ENCODE measurements around the gene CACNA2D1.

CACNA2D1 gene

GRCh38 chr7:82443547-82444219 is at the start of gene CACNA2D1:
Gene CACNA2D1 (minus strand): TSS chr7:82443777.
- in situ Hi-C loops (cut with MboI; ENCODE audit: low sequenced_read_pairs): no loop called here

DNA sequence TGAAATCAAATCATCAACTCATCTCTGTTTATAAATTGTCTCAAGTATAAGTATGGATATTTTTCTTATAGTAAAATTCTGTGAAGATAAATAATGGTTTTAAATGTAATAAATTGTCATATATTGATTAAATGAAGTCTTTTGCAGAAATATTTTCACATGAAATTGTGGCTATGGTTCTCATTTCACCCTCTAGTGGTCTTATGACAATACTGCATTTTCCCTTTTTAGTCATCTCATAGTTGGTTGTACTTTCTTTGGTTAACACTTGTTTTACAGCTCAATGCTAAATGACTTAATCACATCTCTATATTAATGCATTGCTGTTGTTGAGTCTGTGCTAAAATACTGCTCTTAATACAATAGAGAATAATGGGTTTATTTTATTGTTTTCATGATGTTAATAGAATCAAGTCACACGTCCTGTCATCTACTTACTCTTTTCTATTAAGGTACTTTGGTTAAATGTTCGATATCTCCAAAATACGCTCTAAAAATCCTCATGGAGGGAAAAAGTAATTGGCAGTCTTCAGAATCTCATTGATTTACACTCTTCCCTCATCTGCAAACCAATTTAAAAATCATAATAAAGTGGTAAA is 38.0 kb upstream of the CACNA2D1 start:
- in situ Hi-C loops (cut with MboI; ENCODE audit: low sequenced_read_pairs): no loop called here

DNA sequence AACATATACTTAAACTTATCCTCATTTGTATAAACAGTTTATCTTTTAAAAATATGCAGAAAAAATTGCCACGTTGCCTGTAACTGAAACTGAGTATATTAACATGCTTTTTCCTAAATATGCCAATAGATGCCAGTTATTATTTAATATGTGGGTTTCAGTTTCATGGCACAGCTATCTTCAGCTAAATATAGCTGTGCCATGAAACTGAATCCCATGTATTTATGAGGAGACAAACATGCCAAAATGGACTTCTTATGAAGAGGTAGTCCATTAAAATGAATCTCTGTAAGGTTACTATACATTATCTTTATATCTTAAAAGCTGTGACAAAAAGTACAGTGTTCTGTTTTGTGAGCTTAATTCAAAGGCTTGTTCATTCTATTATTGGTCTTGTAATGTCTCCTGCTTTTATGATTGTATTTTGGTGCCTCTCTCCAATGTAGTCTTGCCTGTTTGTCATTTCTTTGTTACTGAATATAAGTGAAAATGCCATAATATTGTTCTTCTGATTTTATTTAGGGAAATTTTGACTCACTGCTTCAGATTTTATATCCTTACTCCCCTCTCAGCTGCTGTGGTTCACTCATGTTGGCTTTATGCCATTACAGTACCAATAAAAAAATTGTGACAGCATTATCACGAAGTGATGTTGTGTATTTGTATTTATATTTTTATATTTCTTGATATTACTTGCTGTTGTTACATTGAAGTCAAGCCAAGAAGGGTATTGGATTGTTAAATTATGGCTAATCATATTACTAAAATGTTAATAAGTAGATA is 34.3 kb upstream of the CACNA2D1 start:
- in situ Hi-C loops (cut with MboI; ENCODE audit: low sequenced_read_pairs): no loop called here

- in situ Hi-C loops (cut with MboI; ENCODE audit: low sequenced_read_pairs): no loop called here
These were observed 29.4 kb upstream of the CACNA2D1 start for GRCh38 chr7:82472966-82473365.

DNA sequence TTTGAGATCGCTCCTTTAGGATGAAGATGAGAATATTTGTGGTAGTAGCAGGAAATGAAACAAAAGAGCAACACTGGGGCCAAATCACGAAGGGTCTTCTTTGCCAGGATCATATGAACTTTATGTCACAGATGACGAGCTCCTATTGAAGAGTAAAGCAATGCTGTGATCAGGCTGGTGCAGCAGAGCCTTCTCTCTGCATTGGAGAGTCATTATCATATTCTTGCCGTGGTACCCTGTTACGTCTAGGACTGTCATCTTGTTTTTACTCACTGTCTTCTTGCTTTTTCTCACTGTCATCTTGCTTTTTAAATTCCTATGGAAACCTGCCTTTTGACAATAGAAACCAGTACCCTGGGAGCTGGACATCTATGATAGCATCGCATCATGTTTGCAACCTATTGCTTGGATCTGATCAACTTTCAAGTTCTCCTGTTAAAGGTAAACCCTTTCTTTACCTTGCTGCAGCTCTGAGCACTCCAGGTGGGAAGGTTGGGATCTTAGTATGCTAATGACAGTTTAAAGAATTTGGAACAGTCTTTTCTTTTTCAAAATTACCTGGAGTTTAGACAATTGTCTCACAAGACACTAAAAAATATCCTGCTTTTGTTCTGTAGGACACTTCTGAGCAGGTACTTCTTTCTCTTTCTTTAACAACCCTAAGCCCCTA is 27.9 kb upstream of the CACNA2D1 start:
- in situ Hi-C loops (cut with MboI; ENCODE audit: low sequenced_read_pairs): no loop called here

DNA sequence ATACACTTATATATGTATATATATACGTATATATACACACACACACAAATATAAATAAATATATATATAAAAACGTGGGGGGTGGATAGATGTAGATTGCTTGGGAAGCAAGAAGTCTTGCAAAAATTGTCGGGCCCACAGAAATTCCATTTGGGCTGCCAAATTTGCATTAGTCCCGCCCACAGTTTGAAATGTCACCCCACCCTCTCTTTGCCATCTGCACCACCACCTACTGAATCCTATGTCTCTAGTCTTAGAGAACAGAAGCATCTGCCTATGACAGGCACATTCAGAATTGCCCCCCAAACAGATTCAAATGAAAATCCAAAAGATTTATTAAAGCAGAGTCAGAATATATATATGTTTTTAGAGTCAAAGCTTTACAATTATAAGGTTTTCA is 25.6 kb upstream of the CACNA2D1 start:
- in situ Hi-C loops (cut with MboI; ENCODE audit: low sequenced_read_pairs): no loop called here

GRCh38 chr7:82468435-82468834 is 24.9 kb upstream of the CACNA2D1 start:
- in situ Hi-C loops (cut with MboI; ENCODE audit: low sequenced_read_pairs): no loop called here

- in situ Hi-C loops (cut with MboI; ENCODE audit: low sequenced_read_pairs): no loop called here
These were observed 23.4 kb upstream of the CACNA2D1 start for GRCh38 chr7:82467020-82467419.

- in situ Hi-C loops (cut with MboI; ENCODE audit: low sequenced_read_pairs): no loop called here
These were observed 20.8 kb upstream of the CACNA2D1 start for GRCh38 chr7:82464372-82464771.

GRCh38 chr7:82455295-82455694 is 11.7 kb upstream of the CACNA2D1 start:
- in situ Hi-C loops (cut with MboI; ENCODE audit: low sequenced_read_pairs): no loop called here

DNA sequence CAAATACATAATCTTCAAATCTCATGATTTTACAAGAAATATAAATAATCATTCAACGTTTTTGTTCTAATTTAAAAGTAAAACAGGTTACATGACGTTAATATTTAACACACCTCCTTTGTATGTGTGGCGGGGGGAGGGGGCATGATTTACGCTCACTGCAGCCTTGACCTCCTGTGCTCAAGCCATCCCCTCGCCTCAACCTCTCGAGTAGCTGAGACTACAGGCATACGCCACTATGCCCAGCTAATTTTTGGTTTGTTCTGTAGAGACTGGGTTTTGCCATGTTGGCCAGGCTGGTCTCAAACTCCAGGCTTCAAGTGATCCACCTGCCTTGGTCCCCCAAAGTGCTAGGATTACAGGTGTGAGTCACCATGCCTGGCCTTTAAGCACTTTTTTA is 7.2 kb upstream of the CACNA2D1 start:
- in situ Hi-C loops (cut with MboI; ENCODE audit: low sequenced_read_pairs): no loop called here

GRCh38 chr7:82449910-82450309 is 6.3 kb upstream of the CACNA2D1 start:
- in situ Hi-C loops (cut with MboI; ENCODE audit: low sequenced_read_pairs): no loop called here

- in situ Hi-C loops (cut with MboI; ENCODE audit: low sequenced_read_pairs): no loop called here
These were observed 3.3 kb upstream of the CACNA2D1 start for GRCh38 chr7:82446897-82447296.

- in situ Hi-C loops (cut with MboI; ENCODE audit: low sequenced_read_pairs): no loop called here
These were observed 1.7 kb upstream of the CACNA2D1 start for GRCh38 chr7:82445271-82445670.

DNA sequence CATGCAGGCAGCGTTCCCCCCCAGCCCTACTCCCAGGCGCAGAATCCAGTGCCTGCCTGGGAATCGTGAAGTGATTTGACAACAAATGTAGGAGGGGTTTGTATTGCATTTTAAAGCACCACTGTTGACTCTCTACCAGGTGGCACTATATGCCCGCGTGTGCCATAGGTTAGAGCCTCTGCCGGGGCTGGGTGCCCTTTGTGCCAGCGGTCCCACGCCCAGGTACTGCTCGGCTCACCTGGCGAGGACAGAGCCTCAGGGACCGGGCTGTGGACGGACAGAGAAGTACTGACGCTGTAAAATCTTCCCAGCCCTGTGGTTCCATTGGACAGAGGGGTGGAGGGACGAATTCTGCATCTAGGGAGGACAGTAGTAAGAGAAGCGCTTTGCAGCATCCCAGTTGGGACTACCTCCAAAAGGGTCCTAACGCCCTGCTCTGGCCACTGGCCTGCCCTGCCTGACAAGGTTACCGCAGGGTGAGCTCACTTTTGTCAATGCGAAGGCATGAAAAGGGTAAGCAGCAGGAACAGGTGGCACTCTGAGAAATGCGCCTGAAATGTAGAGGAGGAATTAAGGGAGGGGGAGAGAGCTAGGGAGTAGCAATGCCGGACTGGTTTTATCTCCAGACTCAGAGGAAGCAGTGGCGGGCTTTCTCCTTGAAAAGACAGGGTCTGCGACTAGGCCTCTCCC is 788 bp upstream of the CACNA2D1 start:
- in situ Hi-C loops (cut with MboI; ENCODE audit: low sequenced_read_pairs): no loop called here

GRCh38 chr7:82443036-82443546 is 486 bp downstream of the CACNA2D1 start:
- in situ Hi-C loops (cut with MboI; ENCODE audit: low sequenced_read_pairs): no loop called here

DNA sequence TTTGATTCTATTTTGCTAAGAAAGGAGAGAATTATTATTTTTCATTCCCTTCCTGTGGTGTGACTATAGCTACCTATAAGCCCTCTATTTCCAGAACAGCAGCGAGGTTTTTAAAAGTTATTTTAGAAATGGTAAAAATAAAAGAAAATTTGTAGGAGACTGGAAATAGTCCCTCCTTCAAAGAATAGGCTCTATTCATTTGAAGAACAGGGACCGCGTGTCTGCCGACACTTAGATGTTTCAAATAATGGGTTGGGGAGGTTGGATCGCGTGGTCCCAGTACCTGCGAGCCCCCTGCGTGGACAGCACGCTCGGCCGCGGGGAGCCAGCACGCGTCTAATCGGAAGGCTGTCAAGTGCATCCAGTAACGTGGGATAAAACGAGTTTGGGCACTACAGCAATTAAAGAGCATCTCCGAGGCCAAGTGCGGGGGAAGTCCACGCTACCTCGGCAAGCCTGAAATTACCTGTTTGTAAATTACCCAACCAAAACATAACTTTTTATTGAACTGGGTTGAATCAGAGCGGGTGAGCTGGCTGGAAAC is 1.0 kb downstream of the CACNA2D1 start:
- in situ Hi-C loops (cut with MboI; ENCODE audit: low sequenced_read_pairs): no loop called here

DNA sequence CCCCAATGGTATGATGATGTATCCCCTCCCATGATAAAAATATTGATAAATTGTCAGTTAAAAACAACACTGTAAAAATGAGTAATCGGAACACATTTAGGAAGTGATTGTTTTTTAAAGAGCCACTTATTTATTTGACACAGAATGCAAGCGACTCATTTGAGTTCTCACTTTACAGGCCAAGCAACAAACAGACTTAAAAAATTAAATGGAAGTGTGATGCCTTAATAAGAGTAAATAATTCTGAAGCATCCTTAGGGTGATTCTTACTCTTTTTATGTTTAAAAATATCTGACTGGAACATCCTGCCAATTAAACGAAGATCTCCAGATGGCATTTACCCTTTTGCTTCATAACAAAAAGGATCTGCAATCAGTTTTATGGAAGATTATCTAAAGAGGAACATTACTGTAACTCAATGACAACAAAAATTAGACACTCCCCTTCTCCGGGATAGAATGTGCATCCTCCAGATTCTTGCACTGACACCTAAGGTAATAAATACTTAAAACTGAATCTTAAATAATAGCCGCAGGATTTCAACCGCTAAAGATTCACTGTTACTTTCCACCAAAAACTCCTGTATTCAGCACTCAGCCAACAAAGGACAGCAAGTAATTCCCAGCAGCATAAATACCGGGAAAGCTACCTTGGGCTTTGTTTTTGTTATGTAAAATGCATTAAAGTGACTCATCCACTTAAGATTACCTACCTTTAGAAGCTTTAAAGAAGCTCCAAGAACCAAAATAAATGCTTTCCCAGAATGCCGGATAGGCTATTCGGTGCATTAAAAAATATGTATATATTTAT is 1.7 kb downstream of the CACNA2D1 start:
- in situ Hi-C loops (cut with MboI; ENCODE audit: low sequenced_read_pairs): no loop called here

DNA sequence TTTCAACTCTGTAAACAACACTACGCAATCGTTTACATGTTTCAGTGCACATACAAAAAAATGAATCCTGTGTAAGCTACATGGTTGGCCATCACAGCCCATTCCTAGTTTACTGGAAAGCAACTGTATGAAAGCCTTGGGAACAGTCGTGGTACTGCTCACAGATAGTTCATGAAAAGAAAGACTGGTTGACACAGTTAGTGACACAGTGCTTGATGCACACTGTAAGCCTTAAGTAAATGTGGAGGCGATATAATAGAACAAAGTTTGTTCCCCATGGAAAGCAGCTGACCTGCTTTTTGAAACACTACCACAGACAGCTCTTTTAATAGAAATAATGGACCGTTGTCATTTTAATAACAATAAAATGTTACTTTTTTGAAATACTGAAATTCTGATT is 5.1 kb downstream of the CACNA2D1 start:
- in situ Hi-C loops (cut with MboI; ENCODE audit: low sequenced_read_pairs): no loop called here

GRCh38 chr7:82435769-82436168 is 7.8 kb downstream of the CACNA2D1 start:
- in situ Hi-C loops (cut with MboI; ENCODE audit: low sequenced_read_pairs): no loop called here
